ENCODE data around the gene APCDD1L.

DNA sequence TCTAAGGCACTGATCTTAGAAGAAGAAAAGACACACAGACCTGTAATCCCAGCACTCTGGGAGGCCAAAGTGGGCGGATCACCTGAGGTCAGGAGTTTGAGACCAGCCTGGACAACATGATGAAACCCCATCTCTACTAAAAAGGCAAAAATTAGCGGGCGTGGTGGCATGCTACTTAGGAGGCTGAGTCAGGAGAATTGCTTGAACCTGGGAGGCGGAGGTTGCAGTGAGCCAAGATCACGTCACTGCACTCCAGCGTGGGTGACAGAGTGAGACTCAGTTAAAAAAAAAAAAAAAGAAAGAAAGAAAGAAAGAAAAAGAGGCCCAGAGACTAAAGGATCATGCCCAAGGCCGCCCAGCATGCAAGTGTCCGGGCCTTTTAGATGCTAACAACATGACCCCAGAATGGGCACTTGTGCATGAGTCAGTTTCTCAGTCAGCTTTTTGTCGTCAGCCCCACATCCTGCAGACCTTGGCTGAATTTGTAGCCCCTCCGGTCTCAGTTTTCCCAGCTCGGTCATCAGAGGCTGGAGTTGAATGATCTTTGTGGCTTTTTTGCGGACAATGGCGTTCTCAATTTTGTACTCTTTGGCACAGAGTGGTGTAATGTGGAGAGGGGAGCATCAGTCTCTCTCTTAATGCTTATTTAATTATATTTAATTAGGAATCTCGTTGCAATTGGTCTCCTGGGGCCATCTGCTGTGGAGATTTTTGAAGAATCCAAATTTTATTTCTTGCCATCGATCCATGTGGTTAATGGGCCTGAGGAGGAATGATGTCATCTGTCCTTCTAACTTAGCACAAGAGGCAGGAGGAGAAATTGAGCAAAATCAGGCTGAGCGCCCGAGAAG lies 30.6 kb upstream of the APCDD1L start:
- no peak for TF ChIP-seq POLR2A (IDR thresholded peaks at IDR 0.05; ENCODE audit: low read length)
- TF ChIP-seq GATA1 (IDR thresholded peaks at IDR 0.05; ENCODE audit: low read depth, low read length): no peak
